Endometrium (tissue), 2 donors: ENCODE data around the gene IKZF5.

ENCODE experiments used
- FAIRE-seq: peaks from 2 replicates; lab custom pipeline; 2012; peaks lifted over from hg19 to GRCh38; lab: Jason Lieb, UNC
- donor health status: control.
- donor health status: control.

Gene IKZF5

GRCh38 chr10:123016228-123016627, 7.6 kb upstream of the IKZF5 start:
- FAIRE-seq: no peak

GRCh38 chr10:123014772-123015171, 6.2 kb upstream of the IKZF5 start:
- FAIRE-seq: no peak

GRCh38 chr10:123013456-123014419, 5.1 kb upstream of the IKZF5 start:
- no peak for FAIRE-seq

GRCh38 chr10:123011987-123012386, 3.4 kb upstream of the IKZF5 start:
- FAIRE-seq: no peak

GRCh38 chr10:123009105-123009820, 668 bp upstream of the IKZF5 start:
- no peak for FAIRE-seq

GRCh38 chr10:123007558-123008354, 839 bp downstream of the IKZF5 start:
- FAIRE-seq: no peak

- FAIRE-seq: no peak
Measured at GRCh38 chr10:123004298-123004697, 4.3 kb downstream of the IKZF5 start.

- no peak for FAIRE-seq
Measured at GRCh38 chr10:123001370-123001769, 7.2 kb downstream of the IKZF5 start.

- FAIRE-seq: no peak
Measured at GRCh38 chr10:123000155-123000554, 8.4 kb downstream of the IKZF5 start.

- no peak for FAIRE-seq
Measured at GRCh38 chr10:122999347-122999746, 9.2 kb downstream of the IKZF5 start.

GRCh38 chr10:122998934-122999333, 9.7 kb downstream of the IKZF5 start:
- FAIRE-seq: no peak

- no peak for FAIRE-seq
Measured at GRCh38 chr10:122998360-122998917, 10.2 kb downstream of the IKZF5 start.

GRCh38 chr10:122997864-122998263, 10.7 kb downstream of the IKZF5 start:
- no peak for FAIRE-seq

- no peak for FAIRE-seq
Measured at GRCh38 chr10:122995936-122996335, 12.7 kb downstream of the IKZF5 start.

GRCh38 chr10:122993797-122994336, 14.7 kb downstream of the IKZF5 start:
- FAIRE-seq: no peak

- no peak for FAIRE-seq
Measured at GRCh38 chr10:122992031-122992585, 16.5 kb downstream of the IKZF5 start.

- no peak for FAIRE-seq
Measured at GRCh38 chr10:122990278-122990677, 18.3 kb downstream of the IKZF5 start.

- no peak for FAIRE-seq
Measured at GRCh38 chr10:122988501-122988900, 20.1 kb downstream of the IKZF5 start.

- FAIRE-seq: no peak
Measured at GRCh38 chr10:122986335-122986734, 22.3 kb downstream of the IKZF5 start.

GRCh38 chr10:122984708-122985107, 23.9 kb downstream of the IKZF5 start:
- no peak for FAIRE-seq

GRCh38 chr10:122983898-122984297, 24.7 kb downstream of the IKZF5 start:
- FAIRE-seq: no peak
